A673 (cell line): Measurements from ENCODE around the gene KICS2. TPM values are rescaled to one million over a fixed set of nuclear protein-coding genes. Genes with fewer than 3 reads are reported as not detected.
"Not testable (repeated sequence)": the region's sequence is repeated elsewhere in the genome, so short reads cannot be mapped to it uniquely, and the experiment has no call there.

Experiments used
- BruUV-seq: library from RNA; stranded (reverse); fragments of 400-500 nt; replicated peaks from 2 replicates; lab custom pipeline; 2021; lab: Mats Ljungman, UMichigan
- CTCF ChIA-PET: fragments of 300-600 bp; sonication (Branson Sonifier 250); formaldehyde crosslinking; loops from one replicate; lab custom pipeline; 2022; ENCODE audit warnings: antibody characterized with exemption; lab: Charles Lee
- POLR2A ChIA-PET: fragments of 300-600 bp; sonication (Branson Sonifier 250); formaldehyde crosslinking; loops from one replicate; lab custom pipeline; 2022; ENCODE audit warnings: antibody characterized with exemption; ENCODE audit not compliant: low non-redundant PET; lab: Charles Lee
- DNase-seq: peaks from one replicate; pipeline ENCODE4 v3.0.0-alpha.2; 2015; ENCODE audit warnings: low spot score
- H3K27ac ChIP-seq: fragments of 200-600 bp; sonication (generic); 2 replicates; pipeline ENCODE4 v1.5.1; 2016; ENCODE audit warnings: mixed run types, low read depth, mild to moderate bottlenecking, mixed read lengths, antibody characterized with exemption, low read length; ENCODE audit not compliant: poor library complexity, severe bottlenecking
- H3K27me3 ChIP-seq: fragments of 200-600 bp; sonication (generic); replicated peaks from 2 replicates; pipeline ENCODE4 v1.6.1; 2017; ENCODE audit warnings: mixed run types, low read depth, mild to moderate bottlenecking, mixed read lengths, antibody characterized with exemption, low read length; ENCODE audit not compliant: insufficient read depth, poor library complexity
- H3K36me3 ChIP-seq: fragments of 200-600 bp; sonication (generic); 2 replicates; pipeline ENCODE4 v1.6.1; 2016; ENCODE audit warnings: mixed run types, mild to moderate bottlenecking, mixed read lengths, antibody characterized with exemption, low read length; ENCODE audit not compliant: insufficient read depth, poor library complexity, severe bottlenecking
- H3K4me1 ChIP-seq: fragments of 200-600 bp; sonication (generic); 2 replicates; pipeline ENCODE4 v1.6.1; 2017; ENCODE audit warnings: mixed run types, mild to moderate bottlenecking, mixed read lengths, antibody characterized with exemption, low read length; ENCODE audit not compliant: insufficient read depth, poor library complexity, severe bottlenecking
- H3K4me3 ChIP-seq: fragments of 200-600 bp; sonication (generic); 2 replicates; pipeline ENCODE4 v1.5.1; 2016; ENCODE audit warnings: low read depth, mixed run types, mild to moderate bottlenecking, mixed read lengths, low read length; ENCODE audit not compliant: poor library complexity, severe bottlenecking
- H3K9me3 ChIP-seq: fragments of 200-600 bp; sonication (generic); 2 replicates; pipeline ENCODE4 v1.6.1; 2016; ENCODE audit warnings: mixed run types, low read depth, mild to moderate bottlenecking, mixed read lengths, antibody characterized with exemption, low read length; ENCODE audit not compliant: poor library complexity, severe bottlenecking
- CTCF ChIP-seq: fragments of 300-800, 200-600 bp; sonication (generic); conservative IDR thresholded peaks from 2 replicates; pipeline ENCODE4 v1.5.1; 2017; ENCODE audit warnings: low read depth, mild to moderate bottlenecking, antibody characterized with exemption, low read length, moderate library complexity, mixed read lengths
- EZH2 ChIP-seq: fragments of 200-600 bp; sonication (generic); IDR thresholded peaks from 2 replicates; pipeline ENCODE4 v1.6.1; 2017; ENCODE audit warnings: borderline replicate concordance, low read depth, mild to moderate bottlenecking, mixed read lengths, antibody characterized with exemption, low read length; ENCODE audit not compliant: poor library complexity, severe bottlenecking
- intact Hi-C: fragments of 100-400 bp; cut with micrococcal nuclease; formaldehyde crosslinking; loops from one replicate; pipeline ENCODE4 v1.10.0; 2022; ENCODE audit not compliant: unreplicated experiment
- total RNA-seq: library from RNA; stranded (reverse); gene quantifications from 2 replicates; pipeline ENCODE4 v1.2.3, GENCODE V29; 2021

The KICS2 gene
- total RNA-seq, 1 experiment from 2014 or later: 14.0 TPM

GRCh38 chr12:64218597-64218996, 3.5 kb downstream of the KICS2 start:
- ChIA-PET CTCF (no interaction called here), POLR2A (interaction anchor here (0.7 kb wide), 1 partner anchor 409 kb away, joined by 8 read pairs; no protein-coding TSS in a partner anchor)
- Histone ChIP-seq H3K27me3 (no peaks in the 10 kb centered on the region), H3K4me3 (no peak overlapping the region), H3K9me3 (no peaks in the 10 kb centered on the region), H3K36me3 (no peaks in the 10 kb centered on the region), H3K4me1 (peaks cover 23% of the 10 kb centered on the region), H3K27ac (no peak overlapping the region)
- intact Hi-C loops: no loop called here
- BruUV-seq: no TSS peak
- no peak for TF ChIP-seq CTCF
- TF ChIP-seq EZH2: no peak
- DNase-seq: no peak

- H3K9me3 ChIP-seq, DNase-seq, CTCF ChIA-PET, intact Hi-C loops, H3K36me3 ChIP-seq, H3K27ac ChIP-seq, POLR2A ChIA-PET, H3K4me3 ChIP-seq, BruUV-seq, H3K27me3 ChIP-seq: not testable (repeated sequence)
- H3K4me1 ChIP-seq: peaks cover 23% of the 10 kb centered on the region
Measured at GRCh38 chr12:64217643-64218042, 4.5 kb downstream of the KICS2 start.

GRCh38 chr12:64216239-64216638, 5.9 kb downstream of the KICS2 start:
- H3K4me1 ChIP-seq: peaks cover 20% of the 10 kb centered on the region
- POLR2A ChIA-PET: no interaction called here
- no TSS peak for BruUV-seq
- H3K4me3 ChIP-seq: no peak overlapping the region
- intact Hi-C loops: no loop called here
- H3K27me3 ChIP-seq: no peaks in the 10 kb centered on the region
- CTCF ChIA-PET: no interaction called here
- no peak for DNase-seq
- TF ChIP-seq CTCF (no peak), EZH2 (no peak)
- H3K27ac ChIP-seq: no peak overlapping the region
- H3K36me3 ChIP-seq: peaks cover 6% of the 10 kb centered on the region
- H3K9me3 ChIP-seq: no peaks in the 10 kb centered on the region

- no peak overlapping the region for H3K27ac ChIP-seq
- peaks cover 6% of the 10 kb centered on the region for H3K36me3 ChIP-seq
- TF ChIP-seq EZH2 (no peak), CTCF (no peak)
- intact Hi-C loops: no loop called here
- no TSS peak for BruUV-seq
- no peaks in the 10 kb centered on the region for H3K9me3 ChIP-seq
- H3K4me3 ChIP-seq: no peak overlapping the region
- DNase-seq: no peak
- no peaks in the 10 kb centered on the region for H3K27me3 ChIP-seq
- ChIA-PET POLR2A (no interaction called here), CTCF (interaction anchor here (0.5 kb wide), 1 partner anchor 378 kb away, joined by 6 read pairs; no protein-coding TSS in a partner anchor)
- no peaks in the 10 kb centered on the region for H3K4me1 ChIP-seq
Measured at GRCh38 chr12:64212119-64212746, 9.9 kb downstream of the KICS2 start.
